Activated T-cell treated with anti-CD3 and anti-CD28 coated beads for 48 hours (primary cell): ENCODE data around the gene KLF1.
A peak's percentile ranks its signal among the peaks of the same experiment; 100 is the strongest.

Source experiments
- DNase-seq: peaks from one replicate; pipeline ENCODE4 v3.0.0-alpha.2; 2020; ENCODE audit warnings: low read depth

Gene KLF1

GRCh38 chr19:12838182-12838885 lies 48.7 kb downstream of the KLF1 start, which contains the start of gene MAST1:
Gene MAST1 (plus strand): TSS chr19:12838515. CDS start chr19:12838573, 58 bp downstream.
- DNase-seq = peak; percentile 62

DNA sequence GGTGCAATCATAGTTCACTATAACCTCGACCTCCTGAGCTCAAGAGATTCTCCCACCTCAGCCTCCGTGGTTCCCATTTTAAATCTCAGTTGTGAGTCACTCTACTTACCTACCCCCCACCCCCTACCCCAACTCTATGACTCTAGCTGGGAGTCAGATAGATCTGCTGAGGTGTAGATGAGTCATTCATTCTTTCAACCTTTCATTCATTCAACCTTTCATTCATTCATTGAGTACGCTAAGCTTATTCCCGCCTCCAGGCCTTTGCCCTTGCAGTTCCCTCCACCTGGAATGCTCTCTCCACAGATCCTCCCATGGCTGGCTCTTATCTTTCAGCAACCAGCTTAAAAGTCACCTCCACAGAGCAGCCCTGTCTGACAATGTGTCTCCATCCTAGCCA lies 49.8 kb downstream of the KLF1 start:
- DNase-seq = no peak

- DNase-seq = no peak
These were observed 50.5 kb downstream of the KLF1 start for GRCh38 chr19:12836529-12836863.

DNA sequence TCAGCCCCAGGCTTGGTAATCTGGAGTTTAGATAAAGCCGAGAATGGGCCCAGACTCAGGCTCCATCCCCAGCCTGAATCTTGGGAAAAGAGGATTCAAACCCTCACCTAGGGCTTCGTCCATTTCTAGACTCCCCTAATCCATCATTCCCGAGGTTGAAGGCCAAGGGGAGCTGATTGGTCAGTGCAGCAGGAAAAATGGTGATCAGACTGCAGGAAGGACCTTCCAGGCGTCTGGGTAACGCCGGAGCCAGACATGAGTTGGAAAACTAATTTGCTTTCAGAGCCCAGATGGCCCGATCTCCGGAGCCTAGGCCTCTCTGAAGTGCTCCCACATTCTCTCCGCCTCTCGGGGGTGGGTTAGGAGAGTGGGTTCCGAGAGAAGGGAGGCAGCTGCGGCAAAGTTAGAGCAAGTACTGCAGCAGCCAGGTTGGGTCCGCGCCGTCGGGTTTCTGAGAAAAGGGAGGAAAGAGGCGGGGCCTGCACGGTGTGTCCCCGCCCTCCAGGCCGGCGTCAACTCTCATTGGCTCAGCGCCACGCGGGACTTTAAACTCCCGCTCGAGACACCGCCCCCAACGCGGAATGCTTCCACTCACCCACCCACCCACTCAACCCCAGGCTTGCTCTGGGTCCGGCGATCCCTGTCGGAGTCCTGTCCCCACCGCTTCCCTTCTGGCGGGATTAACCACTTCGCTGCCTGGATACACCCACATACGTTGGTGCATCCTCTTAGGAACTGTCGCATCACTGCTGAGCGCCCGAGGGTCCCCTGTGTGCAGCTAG lies 51.8 kb downstream of the KLF1 start:
- peak; percentile 36 for DNase-seq

DNA sequence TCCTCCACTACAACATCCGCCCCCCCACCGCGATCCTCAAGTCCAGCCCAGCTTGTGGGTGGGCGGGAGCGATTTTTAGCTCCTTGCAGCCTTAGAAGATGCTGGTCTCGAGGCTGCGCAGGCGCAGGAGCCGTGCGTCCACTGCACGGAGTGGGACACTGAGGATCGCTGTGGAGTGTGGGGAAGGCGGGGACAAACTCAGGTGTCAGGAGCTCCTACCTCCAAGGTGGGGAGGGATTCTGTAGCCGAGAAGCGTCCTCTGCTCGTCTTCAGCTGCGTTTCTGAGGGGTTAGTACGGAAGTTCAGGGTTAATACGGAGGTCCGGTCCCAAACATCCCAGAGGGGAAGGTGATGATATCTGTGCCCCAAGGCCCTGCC lies 52.4 kb downstream of the KLF1 start, which contains the start of gene RTBDN:
TSS of gene RTBDN (minus strand) at position 14 of the 378 bp plus-strand sequence. CDS start 4,600 bp downstream, outside the sequence.
- DNase-seq = no peak
